Activated CD8-positive, alpha-beta memory T cell treated with anti-CD3 and anti-CD28 coated beads for 36 hours (primary cell): ENCODE measurements around the gene CHST12. TPM values are rescaled to one million over a fixed set of nuclear protein-coding genes. Genes with fewer than 3 reads are reported as not detected.
"Not testable (repeated sequence)": the region's sequence is repeated elsewhere in the genome, so short reads cannot be mapped to it uniquely, and the experiment has no call there.

Experiments
- CTCF ChIA-PET: fragments of 350-600 bp; sonication (Branson Sonifier 250); formaldehyde crosslinking; loops from one replicate; lab custom pipeline; 2021; ENCODE audit warnings: antibody characterized with exemption; lab: Charles Lee
- POLR2A ChIA-PET: fragments of 350-600 bp; sonication (Branson Sonifier 250); formaldehyde crosslinking; loops from one replicate; lab custom pipeline; 2021; ENCODE audit warnings: antibody characterized with exemption; lab: Charles Lee
- total RNA-seq, 2 experiments: library from RNA; stranded (reverse); gene quantifications; one replicate each; pipeline ENCODE4 v1.2.3, GENCODE V29; 2021

Gene CHST12
- total RNA-seq, 2 experiments from 2014 or later, result 5.7 to 6.3 TPM

- ChIA-PET CTCF (no interaction called here), POLR2A (interaction anchor here (0.6 kb wide), 1 partner anchor 41 kb away, joined by 3 read pairs; no protein-coding TSS in a partner anchor)
Measured at GRCh38 chr7:2465928-2466327, 62.5 kb downstream of the CHST12 start.

- ChIA-PET POLR2A (no interaction called here), CTCF (interaction anchor here (7.2 kb wide), 1 partner anchor 14 kb away, joined by 72 read pairs; no protein-coding TSS in a partner anchor)
Measured at GRCh38 chr7:2466675-2467074, 63.3 kb downstream of the CHST12 start.

- ChIA-PET POLR2A (no interaction called here), CTCF (interaction anchor here (0.5 to 7.2 kb wide), 24 partner anchors 10 to 272 kb away, joined by 3 to 72 read pairs (median 4); partner anchors contain the start of gene CHST12)
Measured at GRCh38 chr7:2468227-2468626, 64.8 kb downstream of the CHST12 start.

- CTCF ChIA-PET, result interaction anchor here (0.6 to 7.2 kb wide), 17 partner anchors 9 to 802 kb away, joined by 3 to 72 read pairs (median 4); no protein-coding TSS in a partner anchor
- POLR2A ChIA-PET, result not testable (repeated sequence)
Measured at GRCh38 chr7:2469460-2470203, 66.2 kb downstream of the CHST12 start.

- POLR2A ChIA-PET, result no interaction called here
- CTCF ChIA-PET, result interaction anchor here (0.9 to 7.2 kb wide), 4 partner anchors 18 to 240 kb away, joined by 3 to 72 read pairs (median 6); no protein-coding TSS in a partner anchor
Measured at GRCh38 chr7:2470204-2471021, 67.0 kb downstream of the CHST12 start.

GRCh38 chr7:2471022-2471329 lies 67.6 kb downstream of the CHST12 start:
- ChIA-PET POLR2A (no interaction called here), CTCF (interaction anchor here (2.3 to 7.2 kb wide), 2 partner anchors 19 to 239 kb away, joined by 6 to 72 read pairs; no protein-coding TSS in a partner anchor)

- POLR2A ChIA-PET, result interaction anchor here (0.6 kb wide), 1 partner anchor 426 kb away, joined by 13 read pairs; no protein-coding TSS in a partner anchor
- CTCF ChIA-PET, result interaction anchor here (0.7 to 7.2 kb wide), 3 partner anchors 19 to 239 kb away, joined by 3 to 72 read pairs (median 6); no protein-coding TSS in a partner anchor
Measured at GRCh38 chr7:2471396-2471795, 68.0 kb downstream of the CHST12 start.

GRCh38 chr7:2472739-2473138 lies 69.3 kb downstream of the CHST12 start:
- ChIA-PET POLR2A (no interaction called here), CTCF (interaction anchor here (7.2 kb wide), 1 partner anchor 20 kb away, joined by 72 read pairs; no protein-coding TSS in a partner anchor)

- POLR2A ChIA-PET, result no interaction called here
Measured at GRCh38 chr7:2473496-2474180, 70.2 kb downstream of the CHST12 start.

GRCh38 chr7:2474224-2474623 lies 70.8 kb downstream of the CHST12 start:
- POLR2A ChIA-PET, result no interaction called here
- CTCF ChIA-PET, result no interaction called here

More at GRCh38 chr7:2473496-2474180, 70.2 kb downstream of the CHST12 start:
- CTCF ChIA-PET, result interaction anchor here (7.2 kb wide), 1 partner anchor 21 kb away, joined by 72 read pairs; no protein-coding TSS in a partner anchor

- ChIA-PET CTCF (no interaction called here), POLR2A (no interaction called here)
Measured at GRCh38 chr7:2474813-2475677, 71.6 kb downstream of the CHST12 start.

GRCh38 chr7:2475678-2476015 lies 72.2 kb downstream of the CHST12 start:
- POLR2A ChIA-PET, result no interaction called here
- CTCF ChIA-PET, result no interaction called here

- ChIA-PET CTCF (no interaction called here), POLR2A (interaction anchor here (0.5 kb wide), 1 partner anchor 138 kb away, joined by 4 read pairs; no protein-coding TSS in a partner anchor)
Measured at GRCh38 chr7:2476298-2476697, 72.9 kb downstream of the CHST12 start, which contains the start of gene GRIFIN. Gene GRIFIN (minus strand): TSS chr7:2476398. CDS start chr7:2476383, 15 bp downstream.

GRCh38 chr7:2476776-2477446 lies 73.5 kb downstream of the CHST12 start:
- CTCF ChIA-PET, result no interaction called here
- POLR2A ChIA-PET, result no interaction called here

GRCh38 chr7:2477447-2478398 lies 74.3 kb downstream of the CHST12 start:
- POLR2A ChIA-PET, result no interaction called here

GRCh38 chr7:2478399-2478785 lies 75.0 kb downstream of the CHST12 start:
- CTCF ChIA-PET, result interaction anchor here (0.5 to 1.7 kb wide), 8 partner anchors 9 to 221 kb away, joined by 3 to 7 read pairs (median 3); no protein-coding TSS in a partner anchor
- POLR2A ChIA-PET, result no interaction called here

More at GRCh38 chr7:2477447-2478398, 74.3 kb downstream of the CHST12 start:
- CTCF ChIA-PET, result interaction anchor here (0.8 to 1.7 kb wide), 6 partner anchors 9 to 221 kb away, joined by 3 to 7 read pairs (median 3); no protein-coding TSS in a partner anchor
